A549 (cell line): ENCODE measurements around the gene KCNH4.

Experiments used
- CTCF ChIP-seq: fragments of >200 bp; sonication (Bioruptor Twin); formaldehyde crosslinking; IDR thresholded peaks from 3 replicates; pipeline ENCODE4 v1.5.1; 2016
- FOXS1 ChIP-seq: fragments of 250-450 bp; sonication (Bioruptor Pico); IDR thresholded peaks from 2 replicates; pipeline ENCODE4 v1.5.0; 2020; ENCODE audit warnings: mild to moderate bottlenecking, moderate library complexity
- MAZ ChIP-seq: fragments of 150-350 bp; IDR thresholded peaks from 2 replicates; pipeline ENCODE4 v1.6.1; 2014; ENCODE audit warnings: antibody characterized with exemption, low read depth, low read length, borderline replicate concordance
- RAD21 ChIP-seq, 2 experiments: fragments of >200 bp in 1 of 2; sonication (Bioruptor Twin) in 1 of 2; formaldehyde crosslinking in 1 of 2; IDR thresholded peaks in 1 of 2; conservative IDR thresholded peaks in 1 of 2; 2 replicates in 1 of 2; 3 replicates in 1 of 2; pipeline ENCODE4 v1.6.1; 2012 to 2018; ENCODE audit warnings: inconsistent platforms in 1 of 2
- RFX5 ChIP-seq: fragments of 450-650 bp; IDR thresholded peaks from 2 replicates; pipeline ENCODE4 v1.7.1; 2014; ENCODE audit warnings: antibody characterized with exemption, mild to moderate bottlenecking, moderate library complexity

- TF ChIP-seq RAD21 (conservative IDR thresholded peaks at IDR 0.05 in 1 of 2, IDR thresholded peaks at IDR 0.05 in 1 of 2) (no peak), MAZ (no peak), CTCF (no peak), RFX5 (no peak), FOXS1 (CRISPR knock-in tag) (no peak)
These were observed 29.1 kb upstream of the KCNH4 start for GRCh38 chr17:42210046-42210445.
